Right forelimb (tissue), 1 donor: ENCODE data around the gene GPR42.
"Not testable (repeated sequence)": the region's sequence is repeated elsewhere in the genome, so short reads cannot be mapped to it uniquely, and the experiment has no call there.

Experiments used
- DNase-seq: peaks from one replicate; pipeline ENCODE4 v3.0.0-alpha.2; 2018

GPR42 gene

GRCh38 chr19:35363711-35364425, 7.0 kb upstream of the GPR42 start:
- no peak for DNase-seq

- no peak for DNase-seq
Observed at GRCh38 chr19:35365303-35365702, 5.6 kb upstream of the GPR42 start.

- DNase-seq = no peak
Observed at GRCh38 chr19:35368378-35368777, 2.5 kb upstream of the GPR42 start.

GRCh38 chr19:35369522-35369921, 1.3 kb upstream of the GPR42 start:
- DNase-seq = no peak

GRCh38 chr19:35373492-35373891, 2.6 kb downstream of the GPR42 start:
- no peak for DNase-seq

GRCh38 chr19:35374031-35374430, 3.2 kb downstream of the GPR42 start:
- DNase-seq = not testable (repeated sequence)

GRCh38 chr19:35375505-35376307, 4.8 kb downstream of the GPR42 start:
- DNase-seq = no peak

- DNase-seq = no peak
Observed at GRCh38 chr19:35377656-35378055, 6.8 kb downstream of the GPR42 start.

GRCh38 chr19:35378356-35378755, 7.5 kb downstream of the GPR42 start:
- DNase-seq = no peak

- DNase-seq = not testable (repeated sequence)
Observed at GRCh38 chr19:35379545-35379944, 8.7 kb downstream of the GPR42 start.

GRCh38 chr19:35379992-35380391, 9.1 kb downstream of the GPR42 start:
- DNase-seq = no peak

- DNase-seq = no peak
Observed at GRCh38 chr19:35380450-35381124, 9.7 kb downstream of the GPR42 start.

- no peak for DNase-seq
Observed at GRCh38 chr19:35381318-35381717, 10.4 kb downstream of the GPR42 start.

- no peak for DNase-seq
Observed at GRCh38 chr19:35381926-35382325, 11.1 kb downstream of the GPR42 start.

GRCh38 chr19:35383536-35383935, 12.7 kb downstream of the GPR42 start:
- no peak for DNase-seq

GRCh38 chr19:35388277-35389054, 17.6 kb downstream of the GPR42 start:
- DNase-seq = no peak

GRCh38 chr19:35389192-35389861, 18.5 kb downstream of the GPR42 start:
- DNase-seq = no peak

- no peak for DNase-seq
Observed at GRCh38 chr19:35392742-35393715, 22.2 kb downstream of the GPR42 start.

GRCh38 chr19:35395382-35396199, 24.7 kb downstream of the GPR42 start:
- no peak for DNase-seq

- no peak for DNase-seq
Observed at GRCh38 chr19:35396240-35396885, 25.5 kb downstream of the GPR42 start.
